Hepatocyte (in vitro differentiated cells): ENCODE measurements around the gene CKAP5.

Experiments
- CTCF ChIP-seq: fragments of 200-600 bp; sonication (generic); IDR thresholded peaks from 2 replicates; pipeline ENCODE4 v1.5.1; 2016; ENCODE audit warnings: antibody characterized with exemption, mild to moderate bottlenecking; ENCODE audit not compliant: poor library complexity
- EZH2 ChIP-seq: fragments of 200-600 bp; sonication (generic); IDR thresholded peaks from 2 replicates; pipeline ENCODE4 v1.6.1; 2016; ENCODE audit warnings: antibody characterized with exemption, mild to moderate bottlenecking, borderline replicate concordance
- EZH2phosphoT487 ChIP-seq: fragments of 200-600 bp; sonication (generic); IDR thresholded peaks from one replicate; pipeline ENCODE4 v1.6.1; 2018; ENCODE audit warnings: antibody characterized with exemption, mild to moderate bottlenecking, low read depth, moderate library complexity; ENCODE audit not compliant: unreplicated experiment, severe bottlenecking

DNA sequence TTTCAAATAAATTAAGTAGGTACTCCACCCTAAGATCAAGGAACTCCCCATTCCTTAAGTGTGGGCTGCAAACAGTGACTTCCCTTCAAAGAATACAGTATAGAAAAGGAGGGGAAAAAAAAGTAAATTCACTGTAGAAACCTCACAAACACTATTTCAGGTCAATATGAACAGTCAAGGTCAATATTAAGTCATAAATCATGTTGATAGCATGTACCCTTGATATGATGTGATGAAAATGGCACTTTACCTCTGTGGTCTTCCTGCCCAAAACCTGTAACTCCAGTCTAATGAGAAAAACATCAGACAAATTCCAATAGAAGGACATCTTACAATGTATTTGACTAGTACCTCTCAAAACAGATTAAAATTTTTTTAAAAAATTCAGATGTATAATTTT lies 8.2 kb downstream of the CKAP5 start:
- no peak for TF ChIP-seq CTCF
- TF ChIP-seq EZH2: no peak
- no peak for TF ChIP-seq EZH2phosphoT487
